Measurements from ENCODE around the gene RGS3. TPM values are rescaled to one million over a fixed set of nuclear protein-coding genes. Genes with fewer than 3 reads are reported as not detected.

RGS3 gene
- polyA plus RNA-seq, 1 of the 3 experiments (the other 2 are of a cell fraction), result 50.6 TPM

- CTCF ChIA-PET, result interaction anchor here (0.8 to 1.3 kb wide), 2 partner anchors 11 to 156 kb away, joined by 3 read pairs; no protein-coding TSS in a partner anchor
- no peak for DNase-seq
- no peak overlapping the region for H3K27ac ChIP-seq (ENCODE audit: low read depth in 2 of 2, low read length in 1 of 2)
- H3K4me2 ChIP-seq, result no peak overlapping the region
- peaks cover 0 to 11% of the 10 kb centered on the region in 2 experiments; a peak in 1 of 4 replicates for H3K4me1 ChIP-seq (ENCODE audit: control insufficient read depth in 1 of 2, insufficient read depth in 2 of 2, low read depth in 1 of 2, low read length in 1 of 2)
- H2AFZ ChIP-seq (ENCODE audit: low read depth), result no peak overlapping the region
- POLR2A ChIA-PET, result no interaction called here
- no peaks in the 10 kb centered on the region for H3K36me3 ChIP-seq (replicated peaks in 1 of 2; ENCODE audit: control insufficient read depth in 1 of 2, insufficient read depth in 2 of 2, low read length in 1 of 2)
- no peaks in the 10 kb centered on the region for H3K79me2 ChIP-seq (ENCODE audit: insufficient read depth)
- no peak overlapping the region for H3K4me3 ChIP-seq (ENCODE audit: low read depth in 2 of 2, low read length in 1 of 2)
- no peaks in the 10 kb centered on the region for H3F3A ChIP-seq (replicated peaks; ENCODE audit: insufficient read depth)
- TF ChIP-seq YY1 (IDR thresholded peaks at IDR 0.05; ENCODE audit: low read depth) (no peak), IRF3 (IDR thresholded peaks at IDR 0.05; ENCODE audit: low read depth, low read length) (no peak), RFX5 (IDR thresholded peaks at IDR 0.05; ENCODE audit: low read length) (no peak), REST (IDR thresholded peaks at IDR 0.05; ENCODE audit: low read depth, low read length) (no peak)
- no peaks in the 10 kb centered on the region for H4K20me1 ChIP-seq (ENCODE audit: insufficient read depth)
- WGBS (ENCODE audit: low lambda C conversion rate), result 88% methylated on average over 5 of the region's 5 CpGs
- no peaks in the 10 kb centered on the region for H3K27me3 ChIP-seq (ENCODE audit: insufficient read depth)
- no peaks in the 10 kb centered on the region for H3K9me2 ChIP-seq
- no peaks in the 10 kb centered on the region for H3K9me3 ChIP-seq
- no peak overlapping the region for H3K9ac ChIP-seq
These were observed 36.5 kb downstream of the RGS3 start for GRCh38 chr9:113499876-113500497.

- H3K9ac ChIP-seq, result no peak overlapping the region
- ChIA-PET POLR2A (no interaction called here), CTCF (no interaction called here)
- no peaks in the 10 kb centered on the region for H3K9me2 ChIP-seq
- DNase-seq, result no peak
- H3K27ac ChIP-seq (ENCODE audit: low read depth in 2 of 2, low read length in 1 of 2), result no peak overlapping the region
- no peaks in the 10 kb centered on the region for H3K27me3 ChIP-seq (ENCODE audit: insufficient read depth)
- H3K4me3 ChIP-seq (ENCODE audit: low read depth in 2 of 2, low read length in 1 of 2), result no peak overlapping the region
- H3K36me3 ChIP-seq (replicated peaks in 1 of 2; ENCODE audit: control insufficient read depth in 1 of 2, insufficient read depth in 2 of 2, low read length in 1 of 2), result no peaks in the 10 kb centered on the region
- no peaks in the 10 kb centered on the region for H3F3A ChIP-seq (replicated peaks; ENCODE audit: insufficient read depth)
- H3K4me1 ChIP-seq (ENCODE audit: control insufficient read depth in 1 of 2, insufficient read depth in 2 of 2, low read depth in 1 of 2, low read length in 1 of 2), result peaks cover 0 to 11% of the 10 kb centered on the region in 2 experiments; a peak in 1 of 4 replicates
- no peaks in the 10 kb centered on the region for H4K20me1 ChIP-seq (ENCODE audit: insufficient read depth)
- H2AFZ ChIP-seq (ENCODE audit: low read depth), result no peak overlapping the region
- H3K4me2 ChIP-seq, result no peak overlapping the region
- H3K79me2 ChIP-seq (ENCODE audit: insufficient read depth), result no peaks in the 10 kb centered on the region
- 93% methylated on average over 16 of the region's 20 CpGs for WGBS (ENCODE audit: low lambda C conversion rate)
- no peaks in the 10 kb centered on the region for H3K9me3 ChIP-seq
- TF ChIP-seq FOSL2 (IDR thresholded peaks at IDR 0.05; ENCODE audit: borderline replicate concordance, low read depth), result no peak
- TF ChIP-seq MAX (IDR thresholded peaks at IDR 0.05; ENCODE audit: low read depth), result no peak
- no peak for TF ChIP-seq ELF1 (IDR thresholded peaks at IDR 0.05)
- TF ChIP-seq EP300 (IDR thresholded peaks at IDR 0.05; ENCODE audit: borderline replicate concordance in 1 of 2, low read depth in 1 of 2, low read length in 1 of 2), result no peak
- no peak for TF ChIP-seq CHD2 (IDR thresholded peaks at IDR 0.05; ENCODE audit: low read length, partially characterized antibody)
- TF ChIP-seq GATA2 (CRISPR knock-in tag; IDR thresholded peaks at IDR 0.05), result no peak
- TF ChIP-seq USF2 (IDR thresholded peaks at IDR 0.05; ENCODE audit: borderline replicate concordance, low read depth, low read length), result no peak
- TF ChIP-seq EZH2phosphoT487 (IDR thresholded peaks at IDR 0.05; ENCODE audit: borderline replicate concordance, low read depth), result no peak
- TF ChIP-seq GABPA (IDR thresholded peaks at IDR 0.05; ENCODE audit: low read depth), result no peak
- no peak for TF ChIP-seq POLR2AphosphoS5 (IDR thresholded peaks at IDR 0.05; ENCODE audit: low read depth, low read length)
- TF ChIP-seq SMC3 (IDR thresholded peaks at IDR 0.05; ENCODE audit: low read depth, low read length), result no peak
- no peak for TF ChIP-seq FOXJ3 (CRISPR knock-in tag; IDR thresholded peaks at IDR 0.05)
- TF ChIP-seq TEAD4 (IDR thresholded peaks at IDR 0.05; ENCODE audit: borderline replicate concordance, insufficient read depth), result no peak
- no peak for TF ChIP-seq FOXM1 (IDR thresholded peaks at IDR 0.05; ENCODE audit: low read depth)
- no peak for TF ChIP-seq NFIC (IDR thresholded peaks at IDR 0.05; ENCODE audit: borderline replicate concordance)
- TF ChIP-seq RXRA (IDR thresholded peaks at IDR 0.05; ENCODE audit: borderline replicate concordance, low read depth), result no peak
- no peak for TF ChIP-seq RCOR1 (IDR thresholded peaks at IDR 0.05; ENCODE audit: low read length)
- no peak for TF ChIP-seq JUND (IDR thresholded peaks at IDR 0.05)
These were observed 37.7 kb downstream of the RGS3 start for GRCh38 chr9:113501129-113501686.
